HCT116 (cell line): Measurements from ENCODE around the gene B4GALT4. TPM values are rescaled to one million over a fixed set of nuclear protein-coding genes. Genes with fewer than 3 reads are reported as not detected.

Experiments used
- ATAC-seq: fragments of 200-7000 bp; cut with Tn5 transposase; 2 replicates; pipeline ENCODE4 v1.9.1; 2020; ENCODE audit warnings: mild to moderate bottlenecking, moderate library complexity
- BruUV-seq: library from RNA; stranded (reverse); fragments of 400-500 nt; replicated peaks from 2 replicates; lab custom pipeline; 2021; lab: Mats Ljungman, UMichigan
- CTCF ChIA-PET: fragments of 300-600 bp; sonication (Branson Sonifier 250); formaldehyde crosslinking; loops from one replicate; lab custom pipeline; 2021; ENCODE audit warnings: antibody characterized with exemption; lab: Charles Lee
- POLR2A ChIA-PET: fragments of 300-600, 350-600 bp; sonication (Branson Sonifier 250); formaldehyde crosslinking; loops from one replicate; lab custom pipeline; 2021; ENCODE audit warnings: antibody characterized with exemption; lab: Charles Lee
- RAD21 ChIA-PET, 2 experiments: fragments of 300-600 bp; sonication (Branson Sonifier 250); formaldehyde crosslinking; loops; one replicate each; lab custom pipeline; 2023; ENCODE audit warnings: low total read pairs in 2 of 2; ENCODE audit not compliant: uncharacterized antibody in 2 of 2, unreplicated experiment in 2 of 2, low non-redundant PET in 1 of 2; lab: Charles Lee
- DNase-seq: peaks from one replicate; pipeline ENCODE4 v3.0.0-alpha.2; 2010; ENCODE audit warnings: low read depth, low spot score
- H2AFZ ChIP-seq: fragments of 200-600 bp; shearing (Covaris generic), sonication (generic); 2 replicates; pipeline ENCODE4 v1.6.1; 2017; ENCODE audit warnings: low read depth, mixed run types, mixed read lengths, antibody characterized with exemption, low read length; ENCODE audit not compliant: poor library complexity, severe bottlenecking
- H3K27ac ChIP-seq: 2 replicates; pipeline ENCODE4 v1.5.1; 2012; ENCODE audit warnings: low read depth, low read length
- H3K27me3 ChIP-seq: fragments of 200-600 bp; sonication (generic); 2 replicates; pipeline ENCODE4 v1.6.1; 2016; ENCODE audit warnings: mixed run types, low read length, mixed read lengths; ENCODE audit not compliant: insufficient read depth
- H3K36me3 ChIP-seq, 2 experiments: fragments of 200-500 bp in 1 of 2; fragments of 200-600 bp in 1 of 2; sonication (Bioruptor generic) in 1 of 2; sonication (generic) in 1 of 2; 2 replicates each; pipeline versions ENCODE4 v1.5.1 to v1.6.1; 2014 to 2016; ENCODE audit warnings: low read length in 2 of 2, inconsistent platforms in 1 of 2, mixed read lengths in 1 of 2, mixed run types in 1 of 2; ENCODE audit not compliant: insufficient read depth in 2 of 2, control insufficient read depth in 1 of 2
- H3K4me1 ChIP-seq, 2 experiments: fragments of 200-600 bp in 1 of 2; sonication (generic) in 1 of 2; 2 replicates each; pipeline versions ENCODE4 v1.5.1 to v1.6.1; 2012 to 2017; ENCODE audit warnings: low read length in 2 of 2, inconsistent platforms in 1 of 2, mild to moderate bottlenecking in 1 of 2, mixed read lengths in 1 of 2, mixed run types in 1 of 2, moderate library complexity in 1 of 2; ENCODE audit not compliant: insufficient read depth in 2 of 2, control insufficient read depth in 1 of 2
- H3K4me2 ChIP-seq: fragments of 200-600 bp; sonication (generic); 2 replicates; pipeline ENCODE4 v1.6.1; 2017; ENCODE audit warnings: mixed run types, low read length, mixed read lengths
- H3K4me3 ChIP-seq, 2 experiments: fragments of 200-600 bp in 1 of 2; sonication (generic) in 1 of 2; replicated peaks in 1 of 2; 2 replicates each; pipeline ENCODE4 v1.5.1; 2011 to 2016; ENCODE audit warnings: low read length in 2 of 2, control low read depth in 1 of 2, low read depth in 1 of 2, mild to moderate bottlenecking in 1 of 2, mixed read lengths in 1 of 2, mixed run types in 1 of 2
- H3K79me2 ChIP-seq: fragments of 200-600 bp; sonication (generic); 2 replicates; pipeline ENCODE4 v1.6.1; 2017; ENCODE audit warnings: mild to moderate bottlenecking, mixed run types, low read length, moderate library complexity, mixed read lengths; ENCODE audit not compliant: insufficient read depth
- H3K9ac ChIP-seq: fragments of 200-600 bp; sonication (generic); 2 replicates; pipeline ENCODE4 v1.6.1; 2016; ENCODE audit warnings: low read length, mixed read lengths
- H3K9me2 ChIP-seq: fragments of 200-600 bp; sonication (generic), shearing (Covaris generic); 2 replicates; pipeline ENCODE4 v1.6.1; 2017; ENCODE audit warnings: mixed run types, mild to moderate bottlenecking, moderate library complexity; ENCODE audit not compliant: insufficient read depth
- H3K9me3 ChIP-seq, 2 experiments: fragments of 200-500 bp in 1 of 2; fragments of 200-600 bp in 1 of 2; sonication (Bioruptor generic) in 1 of 2; sonication (generic) in 1 of 2; 2 replicates each; pipeline ENCODE4 v1.6.1; 2014 to 2017; ENCODE audit warnings: low read length in 2 of 2, mixed read lengths in 2 of 2, inconsistent platforms in 1 of 2, low read depth in 1 of 2, mild to moderate bottlenecking in 1 of 2, mixed run types in 1 of 2, moderate library complexity in 1 of 2; ENCODE audit not compliant: control insufficient read depth in 1 of 2, insufficient read depth in 1 of 2
- H4K20me1 ChIP-seq: fragments of 200-600 bp; sonication (generic), shearing (Covaris generic); 2 replicates; pipeline ENCODE4 v1.6.1; 2017; ENCODE audit warnings: mixed run types, mild to moderate bottlenecking, moderate library complexity; ENCODE audit not compliant: insufficient read depth
- ATF3 ChIP-seq: IDR thresholded peaks from 2 replicates; pipeline ENCODE4 v1.6.1; 2012
- EGR1 ChIP-seq: IDR thresholded peaks from 2 replicates; pipeline ENCODE4 v1.6.1; 2012; ENCODE audit warnings: low read depth
- EZH2phosphoT487 ChIP-seq: fragments of 200-600 bp; IDR thresholded peaks from 2 replicates; pipeline ENCODE4 v1.6.1; 2018; ENCODE audit warnings: antibody characterized with exemption, borderline replicate concordance
- FOSL1 ChIP-seq: IDR thresholded peaks from 2 replicates; pipeline ENCODE4 v1.6.1; 2012; ENCODE audit warnings: low read depth
- JUND ChIP-seq: IDR thresholded peaks from 2 replicates; pipeline ENCODE4 v1.6.1; 2012
- POLR2A ChIP-seq: IDR thresholded peaks from 2 replicates; pipeline ENCODE4 v1.7.0; 2011; ENCODE audit warnings: borderline replicate concordance; ENCODE audit not compliant: insufficient read depth, insufficient read length; ENCODE audit errors: extremely low read depth
- REST ChIP-seq: IDR thresholded peaks from 2 replicates; pipeline ENCODE4 v1.6.1; 2012; ENCODE audit warnings: low read depth
- SIN3A ChIP-seq: IDR thresholded peaks from 2 replicates; pipeline ENCODE4 v1.6.1; 2012; ENCODE audit warnings: low read depth
- TCF7L2 ChIP-seq: IDR thresholded peaks from 2 replicates; pipeline ENCODE4 v1.7.0; 2011; ENCODE audit warnings: borderline replicate concordance, inconsistent platforms; ENCODE audit not compliant: insufficient read depth, insufficient read length; ENCODE audit errors: extremely low read depth
- YY1 ChIP-seq: IDR thresholded peaks from 2 replicates; pipeline ENCODE4 v1.6.1; 2011; ENCODE audit warnings: low read length, low read depth, moderate library complexity, mild to moderate bottlenecking; ENCODE audit not compliant: insufficient replicate concordance; ENCODE audit errors: extremely low read depth
- ZBTB33 ChIP-seq: IDR thresholded peaks from 2 replicates; pipeline ENCODE4 v1.6.1; 2011; ENCODE audit warnings: mild to moderate bottlenecking, low read length, moderate library complexity; ENCODE audit not compliant: insufficient replicate concordance; ENCODE audit errors: extremely low read depth
- ZFX ChIP-seq: fragments of 450-650 bp; IDR thresholded peaks from 2 replicates; pipeline ENCODE4 v1.6.1; 2017
- ZNF274 ChIP-seq: fragments of 200-500 bp; sonication (Bioruptor generic); IDR thresholded peaks from 2 replicates; pipeline ENCODE4 v1.6.1; 2014; ENCODE audit warnings: mild to moderate bottlenecking, low read depth, low read length, inconsistent platforms
- intact Hi-C: fragments of 100-400 bp; cut with micrococcal nuclease; formaldehyde crosslinking; loops from 2 replicates; pipeline ENCODE4 v1.10.0; 2022
- total RNA-seq: library from RNA; stranded (reverse); gene quantifications from one replicate; pipeline ENCODE4 v1.2.1, GENCODE V29; 2021; ENCODE audit not compliant: unreplicated experiment

The B4GALT4 gene
- total RNA-seq, 1 experiment from 2014 or later: 15.9 TPM

- Histone ChIP-seq H2AFZ (no peak overlapping the region), H3K36me3 (no peaks in the 10 kb centered on the region), H3K9me2 (no peaks in the 10 kb centered on the region), H3K4me2 (no peak overlapping the region), H3K4me3 (no peak overlapping the region), H4K20me1 (no peaks in the 10 kb centered on the region), H3K9me3 (no peaks in the 10 kb centered on the region), H3K27ac (no peak overlapping the region), H3K4me1 (no peaks in the 10 kb centered on the region), H3K27me3 (no peaks in the 10 kb centered on the region), H3K9ac (no peak overlapping the region), H3K79me2 (no peaks in the 10 kb centered on the region)
- intact Hi-C loops: no loop called here
- ATAC-seq: no peak
- BruUV-seq: no TSS peak
- no peak for TF ChIP-seq POLR2A
- no peak for TF ChIP-seq REST
- TF ChIP-seq TCF7L2: no peak
- TF ChIP-seq EZH2phosphoT487: no peak
- no peak for TF ChIP-seq SIN3A
- no peak for TF ChIP-seq ZNF274
- no peak for TF ChIP-seq ZBTB33
- no peak for TF ChIP-seq YY1
- no peak for TF ChIP-seq JUND
- no peak for TF ChIP-seq EGR1
- TF ChIP-seq ATF3: no peak
- no peak for TF ChIP-seq ZFX
- no peak for TF ChIP-seq FOSL1
- RAD21 ChIA-PET: no interaction called here
- POLR2A ChIA-PET: no interaction called here
- CTCF ChIA-PET: no interaction called here
- no peak for DNase-seq
Observed at GRCh38 chr3:119181765-119182164, 58.9 kb downstream of the B4GALT4 start.
